NT2/D1 (cell line): ENCODE measurements around the gene SARDH.

Experiments used
- DNase-seq: peaks from one replicate; pipeline ENCODE4 v3.0.0-alpha.2; 2011; ENCODE audit warnings: low read depth, low spot score
- H3K27me3 ChIP-seq: 2 replicates; pipeline ENCODE4 v1.6.0; 2011; ENCODE audit warnings: mild to moderate bottlenecking; ENCODE audit not compliant: insufficient read length, insufficient read depth
- H3K36me3 ChIP-seq: 2 replicates; pipeline ENCODE4 v1.6.1; 2011; ENCODE audit warnings: mild to moderate bottlenecking, low read length, mixed read lengths; ENCODE audit not compliant: insufficient read depth, insufficient read length
- H3K4me1 ChIP-seq: 2 replicates; pipeline ENCODE4 v1.5.1; 2011; ENCODE audit not compliant: insufficient read depth, insufficient read length
- H3K4me3 ChIP-seq: 2 replicates; pipeline ENCODE4 v1.5.1; 2011; ENCODE audit warnings: low read depth; ENCODE audit not compliant: insufficient read length
- H3K9ac ChIP-seq: 2 replicates; pipeline ENCODE4 v1.6.0; 2011; ENCODE audit warnings: low read depth; ENCODE audit not compliant: insufficient read length
- H3K9me3 ChIP-seq: 2 replicates; pipeline ENCODE4 v1.5.1; 2011; ENCODE audit warnings: mild to moderate bottlenecking, low read length; ENCODE audit not compliant: insufficient read depth
- SUZ12 ChIP-seq: IDR thresholded peaks from 2 replicates; pipeline ENCODE4 v1.6.1; 2011; ENCODE audit not compliant: insufficient read length, insufficient read depth; ENCODE audit errors: extremely low read depth
- YY1 ChIP-seq: IDR thresholded peaks from 2 replicates; pipeline ENCODE4 v1.6.1; 2011; ENCODE audit not compliant: insufficient read length, insufficient read depth
- ZNF274 ChIP-seq: IDR thresholded peaks from 2 replicates; pipeline ENCODE4 v1.6.1; 2011; ENCODE audit warnings: mild to moderate bottlenecking, low read depth, low read length

Gene SARDH

GRCh38 chr9:133638076-133638475, 100.1 kb downstream of the SARDH start:
- H3K9ac ChIP-seq: no peak overlapping the region
- H3K9me3 ChIP-seq: no peaks in the 10 kb centered on the region
- no peak for TF ChIP-seq SUZ12
- no peak for TF ChIP-seq ZNF274
- no peak for TF ChIP-seq YY1
- DNase-seq: no peak
- no peaks in the 10 kb centered on the region for H3K36me3 ChIP-seq
- H3K27me3 ChIP-seq: peaks cover 2% of the 10 kb centered on the region
- peaks cover 19% of the 10 kb centered on the region for H3K4me1 ChIP-seq
- no peak overlapping the region for H3K4me3 ChIP-seq

- peaks cover 2% of the 10 kb centered on the region for H3K27me3 ChIP-seq
- H3K9ac ChIP-seq: no peak overlapping the region
- H3K4me1 ChIP-seq: peaks cover 23% of the 10 kb centered on the region
- H3K36me3 ChIP-seq: no peaks in the 10 kb centered on the region
- no peak overlapping the region for H3K4me3 ChIP-seq
- no peak for DNase-seq
- no peaks in the 10 kb centered on the region for H3K9me3 ChIP-seq
- TF ChIP-seq SUZ12: no peak
- no peak for TF ChIP-seq ZNF274
- TF ChIP-seq YY1: no peak
These were observed 100.6 kb downstream of the SARDH start for GRCh38 chr9:133637451-133638055.

GRCh38 chr9:133636902-133637301, 101.2 kb downstream of the SARDH start:
- Histone ChIP-seq H3K4me1 (peaks cover 27% of the 10 kb centered on the region), H3K36me3 (no peaks in the 10 kb centered on the region), H3K9ac (no peak overlapping the region), H3K9me3 (no peaks in the 10 kb centered on the region), H3K27me3 (peaks cover 2% of the 10 kb centered on the region), H3K4me3 (no peak overlapping the region)
- no peak for TF ChIP-seq ZNF274
- no peak for TF ChIP-seq SUZ12
- TF ChIP-seq YY1: no peak
- no peak for DNase-seq

GRCh38 chr9:133635533-133636531, 102.3 kb downstream of the SARDH start, which contains the start of gene DBH:
Gene DBH, plus strand, starts transcription at chr9:133636363. Its CDS starts 9 bp downstream, at chr9:133636372.
- no peak within 1 kb of the TSS for H3K9ac ChIP-seq
- H3K9me3 ChIP-seq: no peaks in the 10 kb centered on the region
- no peak for TF ChIP-seq YY1
- TF ChIP-seq ZNF274: no peak
- no peak for TF ChIP-seq SUZ12
- DNase-seq: no peak
- H3K4me1 ChIP-seq: peaks cover 33% of the 10 kb centered on the region
- H3K36me3 ChIP-seq: no peaks in the 10 kb centered on the region
- no peak within 1 kb of the TSS for H3K4me3 ChIP-seq
- H3K27me3 ChIP-seq: peaks cover 2% of the 10 kb centered on the region

- no peak for DNase-seq
- Histone ChIP-seq H3K36me3 (no peaks in the 10 kb centered on the region), H3K4me1 (peaks cover 33% of the 10 kb centered on the region), H3K9ac (no peak overlapping the region), H3K9me3 (no peaks in the 10 kb centered on the region), H3K4me3 (no peak overlapping the region), H3K27me3 (peaks cover 4% of the 10 kb centered on the region)
- TF ChIP-seq SUZ12 (no peak), YY1 (no peak), ZNF274 (no peak)
These were observed 103.1 kb downstream of the SARDH start for GRCh38 chr9:133635098-133635497.

GRCh38 chr9:133634081-133634691, 104.0 kb downstream of the SARDH start:
- no peak overlapping the region for H3K4me3 ChIP-seq
- H3K4me1 ChIP-seq: peaks cover 33% of the 10 kb centered on the region
- no peaks in the 10 kb centered on the region for H3K9me3 ChIP-seq
- peaks cover 4% of the 10 kb centered on the region for H3K27me3 ChIP-seq
- peak overlapping the region; percentile 28 for H3K9ac ChIP-seq
- DNase-seq: no peak
- TF ChIP-seq ZNF274: no peak
- TF ChIP-seq SUZ12: no peak
- no peak for TF ChIP-seq YY1
- no peaks in the 10 kb centered on the region for H3K36me3 ChIP-seq
